C4-2B (cell line): ENCODE measurements around the gene C9.

ENCODE experiments used
- ZFX ChIP-seq: fragments of 450-650 bp; IDR thresholded peaks from 2 replicates; pipeline ENCODE4 v1.6.1; 2017
- TF ChIP-seq, protein P1 (sequence below): fragments of 450-650 bp; conservative IDR thresholded peaks from 2 replicates; pipeline ENCODE4 v1.5.1; 2017; ENCODE audit warnings: mild to moderate bottlenecking

DNA sequence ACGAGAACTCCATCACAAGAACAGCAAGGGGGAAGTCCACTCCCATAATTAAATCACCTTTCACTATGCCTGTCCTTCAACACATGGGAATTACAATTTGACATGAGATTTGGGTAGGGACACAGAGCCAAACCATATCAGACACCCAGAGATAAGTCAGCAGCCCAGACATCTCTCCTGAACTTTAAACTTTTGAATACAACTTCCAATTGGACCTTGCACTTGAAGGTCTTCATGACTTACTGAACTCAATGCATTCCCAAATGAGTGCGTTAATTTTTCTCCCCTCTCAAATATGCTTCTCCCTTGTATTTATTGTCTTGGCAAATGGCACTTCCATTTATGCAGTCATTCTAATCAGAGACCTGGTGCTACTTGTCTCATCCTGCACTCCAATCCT, 12.1 kb downstream of the C9 start:
- TF ChIP-seq, protein P1, sequence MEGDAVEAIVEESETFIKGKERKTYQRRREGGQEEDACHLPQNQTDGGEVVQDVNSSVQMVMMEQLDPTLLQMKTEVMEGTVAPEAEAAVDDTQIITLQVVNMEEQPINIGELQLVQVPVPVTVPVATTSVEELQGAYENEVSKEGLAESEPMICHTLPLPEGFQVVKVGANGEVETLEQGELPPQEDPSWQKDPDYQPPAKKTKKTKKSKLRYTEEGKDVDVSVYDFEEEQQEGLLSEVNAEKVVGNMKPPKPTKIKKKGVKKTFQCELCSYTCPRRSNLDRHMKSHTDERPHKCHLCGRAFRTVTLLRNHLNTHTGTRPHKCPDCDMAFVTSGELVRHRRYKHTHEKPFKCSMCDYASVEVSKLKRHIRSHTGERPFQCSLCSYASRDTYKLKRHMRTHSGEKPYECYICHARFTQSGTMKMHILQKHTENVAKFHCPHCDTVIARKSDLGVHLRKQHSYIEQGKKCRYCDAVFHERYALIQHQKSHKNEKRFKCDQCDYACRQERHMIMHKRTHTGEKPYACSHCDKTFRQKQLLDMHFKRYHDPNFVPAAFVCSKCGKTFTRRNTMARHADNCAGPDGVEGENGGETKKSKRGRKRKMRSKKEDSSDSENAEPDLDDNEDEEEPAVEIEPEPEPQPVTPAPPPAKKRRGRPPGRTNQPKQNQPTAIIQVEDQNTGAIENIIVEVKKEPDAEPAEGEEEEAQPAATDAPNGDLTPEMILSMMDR = no peak
- no peak for TF ChIP-seq ZFX
